GM12875 (cell line): ENCODE data around the gene INPP5A.
"Not testable (repeated sequence)": the region's sequence is repeated elsewhere in the genome, so short reads cannot be mapped to it uniquely, and the experiment has no call there.

Experiments used
- H3K4me3 ChIP-seq: one replicate; pipeline ENCODE4 v1.5.1; 2011; ENCODE audit warnings: low read depth, low read length, control low read depth
- CTCF ChIP-seq: IDR thresholded peaks from 2 replicates; pipeline ENCODE4 v1.5.1; 2011; ENCODE audit warnings: low read depth, mild to moderate bottlenecking, control low read depth, inconsistent platforms, low read length, moderate library complexity, borderline replicate concordance; ENCODE audit not compliant: insufficient read depth

Gene INPP5A

GRCh38 chr10:132679640-132680039 lies 142.1 kb downstream of the INPP5A start:
- no peak overlapping the region for H3K4me3 ChIP-seq
- TF ChIP-seq CTCF, result no peak

DNA sequence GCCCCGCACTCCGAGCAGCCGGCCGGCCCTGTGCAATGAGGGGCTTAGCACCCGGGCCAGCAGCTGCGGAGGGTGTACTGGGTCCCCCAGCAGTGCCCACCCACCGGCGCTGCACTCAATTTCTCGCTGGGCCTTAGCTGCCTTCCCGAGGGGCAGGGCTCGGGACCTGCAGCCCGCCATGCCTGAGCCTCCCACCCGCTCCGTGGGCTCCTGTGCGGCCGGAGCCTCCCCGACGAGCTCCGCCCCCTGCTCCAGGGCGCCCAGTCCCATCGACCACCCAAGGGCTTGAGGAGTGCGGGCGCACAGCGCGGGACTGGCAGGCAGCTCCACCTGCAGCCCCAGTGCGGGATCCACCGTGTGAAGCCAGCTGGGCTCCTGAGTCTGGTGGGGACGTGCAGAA lies 143.2 kb downstream of the INPP5A start:
- H3K4me3 ChIP-seq, result not testable (repeated sequence)

DNA sequence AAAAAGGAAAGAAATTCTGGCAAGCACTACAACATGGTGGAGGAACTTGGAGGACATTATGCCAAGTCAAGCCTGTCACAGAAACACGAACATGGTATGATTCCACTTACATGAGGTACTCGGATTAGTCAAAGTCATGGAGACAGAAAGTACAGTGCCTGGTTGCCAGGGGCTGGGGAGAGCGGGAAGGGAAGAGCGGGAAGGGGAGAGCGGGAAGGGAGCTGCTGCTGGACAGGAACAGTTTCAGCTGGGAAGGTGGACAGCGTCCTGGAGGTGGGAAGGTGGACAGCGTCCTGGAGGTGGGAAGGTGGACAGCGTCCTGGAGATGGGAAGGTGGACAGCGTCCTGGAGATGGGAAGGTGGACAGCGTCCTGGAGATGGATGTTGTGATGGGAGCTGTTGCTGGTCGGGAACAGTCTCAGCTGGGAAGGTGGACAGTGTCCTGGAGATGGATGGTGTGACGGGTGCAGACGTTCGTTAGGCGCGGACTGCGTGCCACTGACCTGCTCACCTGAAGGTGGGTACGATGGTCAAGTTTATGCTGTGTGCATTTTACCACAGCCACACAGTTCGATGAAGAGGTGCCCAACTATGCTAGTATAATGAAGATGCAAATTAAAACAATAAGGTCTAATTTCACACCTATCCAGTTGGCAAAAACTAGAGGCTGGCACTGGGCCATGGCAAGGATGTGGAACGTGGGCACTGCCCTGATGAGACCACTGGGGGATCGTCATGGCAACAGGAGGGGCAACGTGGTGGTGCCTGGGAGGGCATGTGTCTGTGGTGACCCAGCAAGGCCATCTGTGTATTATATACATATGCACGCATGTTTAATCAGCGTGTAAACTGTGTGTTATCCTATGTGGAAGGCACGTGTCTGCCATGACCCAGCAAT lies 144.5 kb downstream of the INPP5A start:
- no peak for TF ChIP-seq CTCF
- H3K4me3 ChIP-seq, result no peak overlapping the region

GRCh38 chr10:132684164-132684891 lies 146.7 kb downstream of the INPP5A start:
- no peak overlapping the region for H3K4me3 ChIP-seq
- no peak for TF ChIP-seq CTCF

GRCh38 chr10:132685101-132685891 lies 147.7 kb downstream of the INPP5A start:
- no peak for TF ChIP-seq CTCF
- no peak overlapping the region for H3K4me3 ChIP-seq

GRCh38 chr10:132685921-132686680 lies 148.5 kb downstream of the INPP5A start:
- no peak for TF ChIP-seq CTCF
- H3K4me3 ChIP-seq, result no peak overlapping the region

- no peak for TF ChIP-seq CTCF
- no peak overlapping the region for H3K4me3 ChIP-seq
Observed at GRCh38 chr10:132687181-132687892, 149.8 kb downstream of the INPP5A start.
